Suprapubic skin (tissue), 4 donors: Measurements from ENCODE around the gene MTERF4.

Source experiments
- CTCF ChIP-seq, 2 donors: fragments of 200-600 bp in 1 of 2; fragments of 450-650 bp in 1 of 2; sonication (generic) in 1 of 2; IDR thresholded peaks; one replicate each; pipeline ENCODE4 v1.5.1; 2016 to 2019; ENCODE audit warnings: antibody characterized with exemption in 2 of 2, mild to moderate bottlenecking in 1 of 2, moderate library complexity in 1 of 2
- POLR2A ChIP-seq, 2 donors: fragments of 450-650 bp; IDR thresholded peaks; one replicate each; pipeline ENCODE4 v1.6.1; 2017; ENCODE audit warnings: antibody characterized with exemption in 2 of 2, mild to moderate bottlenecking in 2 of 2, moderate library complexity in 2 of 2
- POLR2AphosphoS5 ChIP-seq, 3 donors: sonication (generic); formaldehyde crosslinking; IDR thresholded peaks; one replicate each; pipeline ENCODE4 v1.6.1; 2017; ENCODE audit warnings: antibody characterized with exemption in 3 of 3

- TF ChIP-seq CTCF (IDR thresholded peaks at IDR 0.05): no peak
- TF ChIP-seq POLR2A (IDR thresholded peaks at IDR 0.05): no peak
- TF ChIP-seq POLR2AphosphoS5 (IDR thresholded peaks at IDR 0.05): no peak
These were observed 28.2 kb upstream of the MTERF4 start for GRCh38 chr2:241130316-241130715.
